Left lung (tissue), 10 donors: ENCODE measurements around the gene FAM107A. TPM values are rescaled to one million over a fixed set of nuclear protein-coding genes. Genes with fewer than 3 reads are reported as not detected.

Experiments used
- ATAC-seq: fragments of 200-7000 bp; cut with Tn5 transposase; one replicate; pipeline ENCODE4 v1.9.1; 2020; ENCODE audit warnings: moderate library complexity
- DNase-seq, 4 donors: peaks; one replicate each; pipeline ENCODE4 v3.0.0-alpha.2; 2013 to 2020
- H3K27ac ChIP-seq, 2 donors: fragments of 200-600 bp; sonication (generic) in 1 of 2; one replicate each; pipeline versions ENCODE4 v1.5.0 to v1.8.0; 2020 to 2021
- H3K27me3 ChIP-seq, 2 donors: fragments of 200-600 bp; sonication (generic) in 1 of 2; one replicate each; pipeline versions ENCODE4 v1.5.0 to v1.8.0; 2020 to 2021
- H3K36me3 ChIP-seq, 2 donors: fragments of 200-600 bp; sonication (generic) in 1 of 2; one replicate each; pipeline versions ENCODE4 v1.5.0 to v1.8.0; 2020 to 2021
- H3K4me1 ChIP-seq, 2 donors: fragments of 200-600 bp; one replicate each; pipeline ENCODE4 v1.8.0; 2021
- H3K4me3 ChIP-seq, 2 donors: fragments of 200-600 bp; sonication (generic) in 1 of 2; one replicate each; pipeline versions ENCODE4 v1.5.0 to v1.8.0; 2020 to 2021; ENCODE audit warnings: mild to moderate bottlenecking in 1 of 2
- H3K9me3 ChIP-seq, 2 donors: fragments of 200-600 bp; sonication (generic) in 1 of 2; one replicate each; pipeline versions ENCODE4 v1.5.0 to v1.8.0; 2020 to 2021
- intact Hi-C, 2 donors: fragments of 100-400 bp; cut with DNase I; formaldehyde crosslinking; loops; one replicate each; pipeline versions ENCODE4 v1.11.2 to v1.14.2; 2022
- polyA plus RNA-seq, 6 donors: library from polyadenylated mRNA; unstranded; fragments of 120-200 nt; gene quantifications; one replicate each; pipeline ENCODE4 v1.2.1, GENCODE V29; 2013; ENCODE audit not compliant: insufficient read length in 6 of 6
- total RNA-seq, 2 donors: library from RNA; stranded (reverse); fragmentation: NEBNext Ultra II Directional; extraction: Animal tissue kit (Norgen Biotek cat#: 25700); gene quantifications; one replicate each; pipeline ENCODE4 v1.2.1, GENCODE V29; 2021
- TF ChIP-seq, protein P1 (sequence below), 2 donors: fragments of 200-600 bp; sonication (generic) in 1 of 2; IDR thresholded peaks; one replicate each; pipeline versions ENCODE4 v1.5.0 to v1.8.0; 2021; ENCODE audit warnings: antibody characterized with exemption in 2 of 2
- donor health status: DM: no; HTN: yes; CAD: no.
- donor health status: DM: no; HTN: no; CAD: no.

Gene FAM107A
- total and polyA plus RNA-seq, 8 donors, result 0.69 to 46.5 (median 1.3) TPM

GRCh38 chr3:58539626-58540025 lies 37.6 kb downstream of the FAM107A start:
- H3K4me3 ChIP-seq, result no peak overlapping the region
- no peaks in the 10 kb centered on the region for H3K27me3 ChIP-seq
- intact Hi-C loops, result no loop called here
- no peak for DNase-seq
- H3K36me3 ChIP-seq, result no peaks in the 10 kb centered on the region
- H3K27ac ChIP-seq, result no peak overlapping the region
- H3K4me1 ChIP-seq, result peaks cover 12 to 24% of the 10 kb centered on the region in 2 donors
- ATAC-seq, result no peak
- TF ChIP-seq, protein P1, sequence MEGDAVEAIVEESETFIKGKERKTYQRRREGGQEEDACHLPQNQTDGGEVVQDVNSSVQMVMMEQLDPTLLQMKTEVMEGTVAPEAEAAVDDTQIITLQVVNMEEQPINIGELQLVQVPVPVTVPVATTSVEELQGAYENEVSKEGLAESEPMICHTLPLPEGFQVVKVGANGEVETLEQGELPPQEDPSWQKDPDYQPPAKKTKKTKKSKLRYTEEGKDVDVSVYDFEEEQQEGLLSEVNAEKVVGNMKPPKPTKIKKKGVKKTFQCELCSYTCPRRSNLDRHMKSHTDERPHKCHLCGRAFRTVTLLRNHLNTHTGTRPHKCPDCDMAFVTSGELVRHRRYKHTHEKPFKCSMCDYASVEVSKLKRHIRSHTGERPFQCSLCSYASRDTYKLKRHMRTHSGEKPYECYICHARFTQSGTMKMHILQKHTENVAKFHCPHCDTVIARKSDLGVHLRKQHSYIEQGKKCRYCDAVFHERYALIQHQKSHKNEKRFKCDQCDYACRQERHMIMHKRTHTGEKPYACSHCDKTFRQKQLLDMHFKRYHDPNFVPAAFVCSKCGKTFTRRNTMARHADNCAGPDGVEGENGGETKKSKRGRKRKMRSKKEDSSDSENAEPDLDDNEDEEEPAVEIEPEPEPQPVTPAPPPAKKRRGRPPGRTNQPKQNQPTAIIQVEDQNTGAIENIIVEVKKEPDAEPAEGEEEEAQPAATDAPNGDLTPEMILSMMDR (IDR thresholded peaks at IDR 0.05), result no peak
- H3K9me3 ChIP-seq, result no peaks in the 10 kb centered on the region

GRCh38 chr3:58537412-58538301 lies 39.5 kb downstream of the FAM107A start:
- Histone ChIP-seq H3K9me3 (no peaks in the 10 kb centered on the region), H3K36me3 (no peaks in the 10 kb centered on the region), H3K27ac (peak overlapping the region; percentile 53 to 69), H3K4me3 (no peak overlapping the region), H3K4me1 (peaks cover 12 to 27% of the 10 kb centered on the region in 2 donors), H3K27me3 (no peaks in the 10 kb centered on the region)
- TF ChIP-seq, protein P1 (IDR thresholded peaks at IDR 0.05), result no peak
- peak; percentile 74 for ATAC-seq
- intact Hi-C loops, result no loop called here
- peak in 1 of 4 donors; percentile 48 for DNase-seq

- intact Hi-C loops, result no loop called here
- TF ChIP-seq, protein P1 (IDR thresholded peaks at IDR 0.05), result no peak
- DNase-seq, result peak; percentile 63 to 87 (median 85)
- peak; percentile 93 for ATAC-seq
- peaks cover 12 to 30% of the 10 kb centered on the region in 2 donors for H3K4me1 ChIP-seq
- no peaks in the 10 kb centered on the region for H3K36me3 ChIP-seq
- H3K4me3 ChIP-seq, result peak within 1 kb of the TSS; percentile 8 to 25
- H3K27ac ChIP-seq, result peak within 1 kb of the TSS; percentile 53 to 69
- H3K9me3 ChIP-seq, result no peaks in the 10 kb centered on the region
- no peaks in the 10 kb centered on the region for H3K27me3 ChIP-seq
Observed at GRCh38 chr3:58536501-58537411, 40.4 kb downstream of the FAM107A start, which contains the start of gene ACOX2. ACOX2 (minus strand) TSS chr3:58537190; CDS start chr3:58535106, 2,084 bp downstream.

GRCh38 chr3:58535531-58536500 lies 41.4 kb downstream of the FAM107A start:
- Histone ChIP-seq H3K27me3 (no peaks in the 10 kb centered on the region), H3K9me3 (no peaks in the 10 kb centered on the region), H3K4me1 (peaks cover 12 to 30% of the 10 kb centered on the region in 2 donors), H3K4me3 (peak overlapping the region; percentile 3 to 25), H3K36me3 (no peaks in the 10 kb centered on the region), H3K27ac (no peak overlapping the region)
- TF ChIP-seq, protein P1 (IDR thresholded peaks at IDR 0.05), result no peak
- intact Hi-C loops, result no loop called here
- ATAC-seq (no peak), DNase-seq (no peak)
